ENCODE data around the gene ZCWPW1.
"Not testable (repeated sequence)": the region's sequence is repeated elsewhere in the genome, so short reads cannot be mapped to it uniquely, and the experiment has no call there.

Gene ZCWPW1

DNA sequence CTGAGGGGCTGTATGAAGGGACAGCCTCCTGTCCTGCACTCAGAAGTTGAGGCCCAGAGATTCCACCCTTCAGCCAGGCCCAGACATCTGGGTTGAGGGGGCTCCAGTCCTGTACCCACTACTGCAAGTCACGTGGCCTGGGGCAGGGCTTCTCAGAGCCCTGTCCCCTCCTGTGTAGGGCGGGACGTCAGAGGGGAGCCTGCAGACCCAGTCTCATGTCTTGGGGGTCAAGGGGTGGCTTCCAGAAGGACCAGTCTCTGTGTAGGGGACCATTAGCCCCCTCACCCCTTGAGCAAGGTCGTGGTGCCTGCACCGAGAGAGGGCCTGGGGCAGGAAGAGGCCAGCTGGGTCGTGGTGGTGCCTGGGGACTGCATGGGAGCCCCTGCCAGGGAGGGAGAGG lies 55.8 kb downstream of the ZCWPW1 start:
- Histone ChIP-seq H3K27ac (ENCODE audit: low read length) (no peak overlapping the region), H3K4me1 (ENCODE audit: control insufficient read depth, insufficient read depth, low read length) (peaks cover 6% of the 10 kb centered on the region; the same call in 1 of the 2 replicates)

DNA sequence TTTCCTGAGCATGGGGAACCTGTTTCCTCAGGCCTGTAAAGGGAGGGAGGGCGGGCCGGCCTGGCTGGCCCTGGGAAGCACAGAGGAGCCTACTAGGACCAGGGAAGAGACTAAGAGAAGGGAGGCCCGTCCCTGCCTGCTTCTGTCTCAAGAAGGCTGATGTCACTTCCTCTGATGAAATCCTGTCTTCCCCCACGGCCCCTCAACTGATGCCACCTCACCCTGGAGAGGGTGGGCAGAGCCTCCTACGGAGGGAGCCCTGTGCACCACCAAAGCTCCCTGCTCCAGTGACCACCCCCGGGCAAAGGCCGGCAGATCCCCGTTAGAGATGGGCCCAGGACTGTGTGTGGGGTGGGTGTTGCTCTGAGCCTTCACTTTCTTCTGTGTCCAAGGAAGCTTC lies 56.2 kb downstream of the ZCWPW1 start:
- no CpG with 5 or more reads among the region's 8 CpGs for WGBS (ENCODE audit: insufficient coverage, insufficient read length)
- Histone ChIP-seq H3K4me1 (ENCODE audit: control insufficient read depth, insufficient read depth, low read length) (peaks cover 6% of the 10 kb centered on the region; the same call in 1 of the 2 replicates), H3K36me3 (ENCODE audit: control insufficient read depth, insufficient read depth, low read length) (no peaks in the 10 kb centered on the region), H3K27me3 (ENCODE audit: control insufficient read depth, insufficient read depth, low read length) (no peaks in the 10 kb centered on the region), H3K9me3 (ENCODE audit: control insufficient read depth, insufficient read depth, low read length) (no peaks in the 10 kb centered on the region; the same call in 1 of the 2 replicates), H3K4me3 (ENCODE audit: low read length) (no peak overlapping the region), H3K27ac (ENCODE audit: low read length) (no peak overlapping the region)
- DNase-seq (ENCODE audit: low read depth, low spot score) = no peak

More for the DNA sequence above, 55.8 kb downstream of the ZCWPW1 start:
- no peak overlapping the region for H3K4me3 ChIP-seq (ENCODE audit: low read length)
- no peaks in the 10 kb centered on the region; the same call in 1 of the 2 replicates for H3K9me3 ChIP-seq (ENCODE audit: control insufficient read depth, insufficient read depth, low read length)
- no CpG with 5 or more reads among the region's 6 CpGs for WGBS (ENCODE audit: insufficient coverage, insufficient read length)
- H3K36me3 ChIP-seq (ENCODE audit: control insufficient read depth, insufficient read depth, low read length) = no peaks in the 10 kb centered on the region
- H3K27me3 ChIP-seq (ENCODE audit: control insufficient read depth, insufficient read depth, low read length) = no peaks in the 10 kb centered on the region
- DNase-seq (ENCODE audit: low read depth, low spot score) = no peak

DNA sequence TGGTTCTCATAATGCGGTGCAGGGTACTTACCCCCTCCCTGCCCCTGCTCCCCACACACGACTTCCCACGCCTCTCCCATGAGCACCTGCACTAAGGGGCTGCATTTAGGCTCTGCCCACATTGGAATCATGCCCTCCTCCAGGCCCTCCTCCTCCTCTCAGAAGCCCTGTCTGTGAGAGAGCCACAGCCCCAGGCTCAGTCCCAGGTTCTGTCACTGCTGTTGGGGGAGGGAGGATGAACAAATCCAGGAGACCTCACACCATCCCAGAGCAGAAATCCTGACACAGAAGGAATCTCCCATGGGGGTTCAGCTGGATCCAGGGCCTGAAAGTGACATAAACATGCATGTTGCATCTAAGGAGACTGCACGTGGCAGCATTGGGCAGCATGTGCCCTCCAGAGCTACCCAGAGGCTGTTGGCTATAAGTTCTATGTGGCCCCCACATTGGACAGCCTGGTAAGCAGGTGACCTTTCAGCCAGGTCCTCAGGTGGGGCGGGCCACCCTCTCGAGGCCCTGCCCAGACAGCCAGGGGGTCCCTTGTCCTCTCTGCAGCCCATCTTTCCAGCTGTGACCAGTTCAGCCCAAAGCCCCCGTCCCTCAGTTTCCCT lies 56.8 kb downstream of the ZCWPW1 start:
- Histone ChIP-seq H3K9me3 (ENCODE audit: control insufficient read depth, insufficient read depth, low read length) (no peaks in the 10 kb centered on the region; the same call in 1 of the 2 replicates), H3K4me3 (ENCODE audit: low read length) (no peak overlapping the region), H3K27ac (ENCODE audit: low read length) (no peak overlapping the region), H3K27me3 (ENCODE audit: control insufficient read depth, insufficient read depth, low read length) (no peaks in the 10 kb centered on the region), H3K36me3 (ENCODE audit: control insufficient read depth, insufficient read depth, low read length) (no peaks in the 10 kb centered on the region), H3K4me1 (ENCODE audit: control insufficient read depth, insufficient read depth, low read length) (peaks cover 6% of the 10 kb centered on the region; the same call in 1 of the 2 replicates)
- WGBS (ENCODE audit: insufficient coverage, insufficient read length) = no CpG with 5 or more reads among the region's 7 CpGs
- DNase-seq (ENCODE audit: low read depth, low spot score) = no peak

DNA sequence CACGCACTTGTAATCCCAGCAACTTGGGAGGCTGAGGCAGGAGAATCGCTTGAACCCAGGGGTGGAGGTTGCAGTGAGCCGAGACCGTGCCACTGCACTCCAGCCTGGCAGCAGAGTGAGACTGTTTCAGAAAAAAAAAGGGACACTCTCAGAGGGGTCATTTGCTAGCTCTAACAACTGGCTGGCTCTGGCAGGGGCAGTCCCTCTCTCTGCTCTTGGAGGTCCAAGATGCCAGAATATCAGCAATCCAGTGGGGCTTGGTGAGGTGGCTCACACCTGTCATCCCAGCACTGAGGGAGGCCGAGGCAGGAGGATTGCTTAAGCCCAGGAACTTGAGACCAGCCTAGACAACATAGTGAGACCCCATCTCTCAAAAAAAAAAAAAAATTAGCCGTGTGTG lies 57.8 kb downstream of the ZCWPW1 start:
- DNase-seq (ENCODE audit: low read depth, low spot score) = no peak
- H3K4me1 ChIP-seq (ENCODE audit: control insufficient read depth, insufficient read depth, low read length) = peaks cover 6% of the 10 kb centered on the region; the same call in 1 of the 2 replicates
- H3K9me3 ChIP-seq (ENCODE audit: control insufficient read depth, insufficient read depth, low read length) = no peaks in the 10 kb centered on the region; the same call in 1 of the 2 replicates
- no peak overlapping the region for H3K27ac ChIP-seq (ENCODE audit: low read length)
- H3K36me3 ChIP-seq (ENCODE audit: control insufficient read depth, insufficient read depth, low read length) = no peaks in the 10 kb centered on the region
- no peak overlapping the region for H3K4me3 ChIP-seq (ENCODE audit: low read length)
- H3K27me3 ChIP-seq (ENCODE audit: control insufficient read depth, insufficient read depth, low read length) = no peaks in the 10 kb centered on the region
- no CpG with 5 or more reads among the region's 6 CpGs for WGBS (ENCODE audit: insufficient coverage, insufficient read length)

DNA sequence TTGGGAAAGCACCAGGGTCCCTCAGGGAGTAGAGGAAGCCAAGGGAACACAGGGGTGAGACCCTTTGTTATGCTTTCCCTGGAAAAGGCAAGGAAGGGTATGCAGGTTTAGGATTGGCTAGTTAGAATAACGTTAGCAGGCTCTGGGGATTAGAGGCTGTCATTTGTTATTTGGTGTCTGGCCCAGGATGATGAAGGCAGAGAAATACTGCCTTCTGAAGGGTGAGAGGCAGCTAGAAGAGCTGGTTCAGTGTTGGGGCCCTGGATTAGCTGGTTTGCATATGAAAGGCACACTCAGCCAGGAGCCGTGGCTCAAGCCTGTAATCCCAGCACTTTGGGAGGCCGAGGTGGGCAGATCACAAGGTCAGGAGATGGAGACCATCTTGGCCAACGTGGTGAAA lies 58.2 kb downstream of the ZCWPW1 start:
- no peak overlapping the region for H3K4me3 ChIP-seq (ENCODE audit: low read length)
- no peaks in the 10 kb centered on the region for H3K27me3 ChIP-seq (ENCODE audit: control insufficient read depth, insufficient read depth, low read length)
- no peaks in the 10 kb centered on the region; the same call in 1 of the 2 replicates for H3K9me3 ChIP-seq (ENCODE audit: control insufficient read depth, insufficient read depth, low read length)
- H3K4me1 ChIP-seq (ENCODE audit: control insufficient read depth, insufficient read depth, low read length) = peaks cover 6% of the 10 kb centered on the region; the same call in 1 of the 2 replicates
- H3K27ac ChIP-seq (ENCODE audit: low read length) = no peak overlapping the region
- peak; percentile 25 for DNase-seq (ENCODE audit: low read depth, low spot score)
- no CpG with 5 or more reads among the region's 4 CpGs for WGBS (ENCODE audit: insufficient coverage, insufficient read length)
- H3K36me3 ChIP-seq (ENCODE audit: control insufficient read depth, insufficient read depth, low read length) = no peaks in the 10 kb centered on the region

DNA sequence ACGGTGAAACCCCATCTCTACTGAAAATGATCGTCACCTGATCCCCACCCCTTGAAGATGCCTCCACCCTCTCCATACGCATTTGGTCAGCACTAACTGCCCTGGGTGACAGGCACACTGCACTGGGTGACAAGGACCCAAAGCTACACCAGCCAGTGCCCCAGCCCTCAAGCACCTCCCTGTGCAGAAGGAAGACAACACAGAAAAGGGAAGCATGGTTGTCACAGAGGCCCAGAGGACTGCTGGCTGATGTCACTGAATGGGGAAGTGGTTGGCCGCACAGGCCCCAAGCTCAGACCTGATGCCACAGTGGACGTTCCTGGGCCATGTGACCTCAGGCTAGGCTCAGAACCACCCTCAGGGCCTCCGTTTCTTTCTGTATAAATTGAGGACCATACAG lies 59.4 kb downstream of the ZCWPW1 start:
- no peak for DNase-seq (ENCODE audit: low read depth, low spot score)
- Histone ChIP-seq H3K9me3 (ENCODE audit: control insufficient read depth, insufficient read depth, low read length) (no peaks in the 10 kb centered on the region), H3K4me1 (ENCODE audit: control insufficient read depth, insufficient read depth, low read length) (peaks cover 6% of the 10 kb centered on the region; the same call in 1 of the 2 replicates), H3K4me3 (ENCODE audit: low read length) (no peak overlapping the region), H3K27ac (ENCODE audit: low read length) (no peak overlapping the region), H3K27me3 (ENCODE audit: control insufficient read depth, insufficient read depth, low read length) (no peaks in the 10 kb centered on the region), H3K36me3 (ENCODE audit: control insufficient read depth, insufficient read depth, low read length) (no peaks in the 10 kb centered on the region)
- no CpG with 5 or more reads among the region's 6 CpGs for WGBS (ENCODE audit: insufficient coverage, insufficient read length)

DNA sequence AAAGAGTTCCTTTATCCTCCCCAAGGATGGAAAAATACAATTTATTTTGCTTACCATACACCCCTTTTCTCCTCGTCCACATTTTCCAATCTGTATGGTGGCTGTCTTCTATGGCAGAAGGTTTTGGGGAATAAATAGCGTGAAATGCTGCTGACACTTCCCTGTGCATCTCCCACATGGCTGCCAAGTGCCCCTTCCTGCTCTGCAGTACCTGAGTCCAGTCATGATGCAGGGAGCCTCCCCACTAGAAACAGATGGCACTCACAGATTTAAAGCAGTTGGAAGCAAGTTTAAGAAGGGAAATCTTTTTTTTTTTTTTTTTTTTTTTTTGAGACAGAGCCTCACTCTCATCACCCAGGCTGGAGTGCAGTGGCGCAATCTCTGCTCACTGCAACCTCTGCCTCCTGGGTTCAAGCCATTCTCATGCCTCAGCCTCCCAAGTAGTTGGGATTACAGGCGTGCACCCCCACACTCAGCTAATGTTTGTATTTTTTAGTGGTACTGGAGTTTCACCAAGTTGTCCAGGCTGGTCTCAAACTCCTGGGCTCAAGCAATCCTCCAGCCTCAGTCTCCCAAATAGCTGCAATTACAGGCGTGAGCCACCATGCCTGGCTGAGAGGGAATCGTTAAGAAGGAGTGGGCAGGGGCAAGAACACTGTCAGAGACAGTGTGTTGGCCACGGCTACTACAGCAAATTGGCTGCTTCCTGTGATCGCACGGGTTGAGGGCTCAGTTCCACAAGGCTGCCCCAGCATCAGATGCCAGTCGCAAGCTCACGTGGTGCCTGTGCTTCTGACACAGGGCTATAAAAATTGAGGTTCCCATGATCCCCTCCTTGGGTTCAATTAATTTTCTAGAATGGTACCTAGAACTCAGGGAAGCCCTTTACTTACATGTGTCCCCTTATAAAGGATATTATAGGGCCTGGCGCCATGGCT lies 60.6 kb downstream of the ZCWPW1 start:
- WGBS (ENCODE audit: insufficient coverage, insufficient read length) = no CpG with 5 or more reads among the region's 12 CpGs
- Histone ChIP-seq H3K4me1 (ENCODE audit: control insufficient read depth, insufficient read depth, low read length) (0 out of 2 replicates have a peak, but pooled peaks cover 6% of the 10 kb centered on the region), H3K27ac (ENCODE audit: low read length) (no peak overlapping the region), H3K9me3 (ENCODE audit: control insufficient read depth, insufficient read depth, low read length) (no peaks in the 10 kb centered on the region), H3K27me3 (ENCODE audit: control insufficient read depth, insufficient read depth, low read length) (no peaks in the 10 kb centered on the region), H3K4me3 (ENCODE audit: low read length) (no peak overlapping the region), H3K36me3 (ENCODE audit: control insufficient read depth, insufficient read depth, low read length) (no peaks in the 10 kb centered on the region; the same call in 1 of the 2 replicates)
- no peak for DNase-seq (ENCODE audit: low read depth, low spot score)

DNA sequence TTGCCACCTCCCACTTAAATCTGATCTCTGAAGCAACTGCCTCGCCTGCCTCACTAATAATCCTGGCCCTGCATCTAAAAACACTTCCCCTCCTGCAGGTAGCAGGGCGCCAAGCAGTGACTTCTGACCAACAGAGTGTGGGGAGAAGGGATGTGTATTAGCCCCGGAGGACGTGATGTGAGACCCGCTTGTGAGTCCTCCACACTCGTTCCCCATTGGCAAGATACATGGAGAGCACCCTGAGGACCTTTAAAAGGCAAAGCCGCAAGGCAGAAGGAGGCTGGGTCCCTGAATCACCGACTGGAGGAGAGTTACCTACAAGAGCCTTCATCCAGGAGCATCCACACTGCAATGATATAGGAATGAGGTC lies 61.3 kb downstream of the ZCWPW1 start:
- DNase-seq (ENCODE audit: low read depth, low spot score) = no peak
- Histone ChIP-seq H3K27ac (ENCODE audit: low read length) (no peak overlapping the region), H3K36me3 (ENCODE audit: control insufficient read depth, insufficient read depth, low read length) (no peaks in the 10 kb centered on the region; the same call in 1 of the 2 replicates), H3K4me1 (ENCODE audit: control insufficient read depth, insufficient read depth, low read length) (0 out of 2 replicates have a peak, but pooled peaks cover 6% of the 10 kb centered on the region), H3K9me3 (ENCODE audit: control insufficient read depth, insufficient read depth, low read length) (no peaks in the 10 kb centered on the region), H3K27me3 (ENCODE audit: control insufficient read depth, insufficient read depth, low read length) (no peaks in the 10 kb centered on the region), H3K4me3 (ENCODE audit: low read length) (no peak overlapping the region)
- WGBS (ENCODE audit: insufficient coverage, insufficient read length) = no CpG with 5 or more reads among the region's 8 CpGs

DNA sequence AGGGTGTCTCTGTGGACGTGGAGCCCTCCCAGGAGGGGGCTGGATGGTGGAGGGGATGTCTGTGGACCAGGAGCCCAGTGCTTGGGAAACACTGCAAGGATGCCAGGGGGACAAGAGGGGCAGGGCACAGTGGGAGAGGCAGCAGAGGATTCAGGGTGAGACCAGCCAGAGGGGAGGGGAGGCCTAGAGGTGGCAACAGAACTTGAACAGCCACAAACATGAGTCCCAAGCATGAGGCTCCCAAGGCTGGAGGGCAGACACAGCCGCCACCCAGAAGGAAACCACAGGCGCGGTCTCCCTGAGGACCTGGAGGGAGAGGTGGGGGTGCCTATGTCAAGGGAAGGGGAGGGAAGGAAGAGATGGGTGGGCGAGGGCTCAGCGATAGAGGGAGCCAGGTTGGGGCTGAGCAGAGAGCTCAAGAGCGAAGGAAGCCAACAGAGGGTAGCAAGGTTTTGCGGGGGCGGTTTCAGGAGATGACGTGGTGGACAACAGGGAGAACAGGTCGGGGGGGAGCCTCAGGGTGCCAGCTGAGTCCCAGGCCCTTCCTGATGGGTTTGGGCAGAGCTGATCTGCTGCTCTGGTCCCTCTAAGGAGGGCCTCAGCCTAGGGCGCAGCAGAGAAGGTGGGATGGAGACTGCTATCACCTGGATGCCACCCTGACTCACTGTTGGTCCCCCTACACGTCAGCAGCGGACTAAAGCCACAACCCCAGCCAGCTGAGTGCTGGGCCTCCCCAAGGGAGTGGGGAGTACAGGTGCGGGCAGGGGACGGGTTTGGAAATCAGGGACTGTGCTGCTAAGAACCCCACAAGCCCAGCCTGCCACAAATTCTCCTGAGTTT lies 61.9 kb downstream of the ZCWPW1 start:
- Histone ChIP-seq H3K27ac (ENCODE audit: low read length) (no peak overlapping the region), H3K36me3 (ENCODE audit: control insufficient read depth, insufficient read depth, low read length) (peaks cover under 1% of the 10 kb centered on the region), H3K4me3 (ENCODE audit: low read length) (no peak overlapping the region), H3K4me1 (ENCODE audit: control insufficient read depth, insufficient read depth, low read length) (0 out of 2 replicates have a peak, but pooled peaks cover 5% of the 10 kb centered on the region), H3K9me3 (ENCODE audit: control insufficient read depth, insufficient read depth, low read length) (no peaks in the 10 kb centered on the region), H3K27me3 (ENCODE audit: control insufficient read depth, insufficient read depth, low read length) (no peaks in the 10 kb centered on the region)
- no CpG with 5 or more reads among the region's 16 CpGs for WGBS (ENCODE audit: insufficient coverage, insufficient read length)
- DNase-seq (ENCODE audit: low read depth, low spot score) = no peak

DNA sequence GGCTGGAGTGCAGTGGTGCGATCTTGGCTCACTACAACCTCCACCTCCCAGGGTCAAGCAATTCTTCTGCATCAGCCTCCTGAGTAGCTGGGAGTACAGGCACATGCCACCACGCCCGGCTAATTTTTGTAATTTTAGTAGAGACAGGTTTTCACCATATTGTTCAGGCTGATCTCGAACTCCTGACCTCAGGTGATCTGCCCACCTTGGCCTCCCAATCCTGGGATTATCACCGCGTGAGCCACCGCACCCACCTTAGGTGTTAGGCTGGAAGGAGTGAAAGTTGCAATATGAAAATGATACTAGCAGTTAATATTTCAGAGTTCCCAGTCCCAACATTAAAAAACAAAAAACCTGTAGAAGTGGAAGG lies 62.5 kb downstream of the ZCWPW1 start:
- no CpG with 5 or more reads among the region's 7 CpGs for WGBS (ENCODE audit: insufficient coverage, insufficient read length)
- H3K36me3 ChIP-seq (ENCODE audit: control insufficient read depth, insufficient read depth, low read length); H3K9me3 ChIP-seq (ENCODE audit: control insufficient read depth, insufficient read depth, low read length); H3K27ac ChIP-seq (ENCODE audit: low read length); H3K4me3 ChIP-seq (ENCODE audit: low read length); H3K27me3 ChIP-seq (ENCODE audit: control insufficient read depth, insufficient read depth, low read length); H3K4me1 ChIP-seq (ENCODE audit: control insufficient read depth, insufficient read depth, low read length); DNase-seq (ENCODE audit: low read depth, low spot score): not testable (repeated sequence)
